ENCODE measurements around the gene ADAMTS17.

ADAMTS17 gene

GRCh38 chr15:99976000-99976399, 365.8 kb downstream of the ADAMTS17 start:
- H3K27me3 ChIP-seq (ENCODE audit: control insufficient read depth, low read length) = no peaks in the 10 kb centered on the region
- no peaks in the 10 kb centered on the region for H3K4me1 ChIP-seq (ENCODE audit: control insufficient read depth, low read length)
- no peaks in the 10 kb centered on the region for H3K36me3 ChIP-seq (ENCODE audit: control insufficient read depth, low read length)
- H3K9me3 ChIP-seq (ENCODE audit: control insufficient read depth, insufficient read depth, low read length) = no peaks in the 10 kb centered on the region
- no peaks in the 10 kb centered on the region for H3K79me2 ChIP-seq (ENCODE audit: control insufficient read depth, low read length)
- H4K20me1 ChIP-seq (ENCODE audit: control insufficient read depth, insufficient read depth, low read depth, low read length) = no peaks in the 10 kb centered on the region
- no peak overlapping the region for H3K27ac ChIP-seq (ENCODE audit: low read depth, low read length)
- no peak overlapping the region for H3K4me2 ChIP-seq (ENCODE audit: low read length)
- H3K9me2 ChIP-seq (replicated peaks; ENCODE audit: control insufficient read depth, low read length) = no peaks in the 10 kb centered on the region
- no peaks in the 10 kb centered on the region for H3F3A ChIP-seq (ENCODE audit: control insufficient read depth, insufficient read depth)
- H3K4me3 ChIP-seq (ENCODE audit: low read length) = no peak overlapping the region
- TF ChIP-seq EZH2phosphoT487 (IDR thresholded peaks at IDR 0.05; ENCODE audit: borderline replicate concordance, low read length) (no peak), CTCF (IDR thresholded peaks at IDR 0.05; ENCODE audit: low read depth, low read length, poor library complexity, severe bottlenecking) (no peak)

GRCh38 chr15:99974246-99974645, 367.5 kb downstream of the ADAMTS17 start:
- H3F3A ChIP-seq (ENCODE audit: control insufficient read depth, insufficient read depth) = no peaks in the 10 kb centered on the region
- H3K4me1 ChIP-seq (ENCODE audit: control insufficient read depth, low read length) = no peaks in the 10 kb centered on the region
- H4K20me1 ChIP-seq (ENCODE audit: control insufficient read depth, insufficient read depth, low read depth, low read length) = no peaks in the 10 kb centered on the region
- H3K9me2 ChIP-seq (replicated peaks; ENCODE audit: control insufficient read depth, low read length) = no peaks in the 10 kb centered on the region
- no peaks in the 10 kb centered on the region for H3K9me3 ChIP-seq (ENCODE audit: control insufficient read depth, insufficient read depth, low read length)
- no peak overlapping the region for H3K4me3 ChIP-seq (ENCODE audit: low read length)
- H3K27me3 ChIP-seq (ENCODE audit: control insufficient read depth, low read length) = no peaks in the 10 kb centered on the region
- H3K4me2 ChIP-seq (ENCODE audit: low read length) = no peak overlapping the region
- no peaks in the 10 kb centered on the region for H3K79me2 ChIP-seq (ENCODE audit: control insufficient read depth, low read length)
- no peak overlapping the region for H3K27ac ChIP-seq (ENCODE audit: low read depth, low read length)
- H3K36me3 ChIP-seq (ENCODE audit: control insufficient read depth, low read length) = no peaks in the 10 kb centered on the region
- TF ChIP-seq EZH2phosphoT487 (IDR thresholded peaks at IDR 0.05; ENCODE audit: borderline replicate concordance, low read length) (no peak), CTCF (IDR thresholded peaks at IDR 0.05; ENCODE audit: low read depth, low read length, poor library complexity, severe bottlenecking) (no peak)

DNA sequence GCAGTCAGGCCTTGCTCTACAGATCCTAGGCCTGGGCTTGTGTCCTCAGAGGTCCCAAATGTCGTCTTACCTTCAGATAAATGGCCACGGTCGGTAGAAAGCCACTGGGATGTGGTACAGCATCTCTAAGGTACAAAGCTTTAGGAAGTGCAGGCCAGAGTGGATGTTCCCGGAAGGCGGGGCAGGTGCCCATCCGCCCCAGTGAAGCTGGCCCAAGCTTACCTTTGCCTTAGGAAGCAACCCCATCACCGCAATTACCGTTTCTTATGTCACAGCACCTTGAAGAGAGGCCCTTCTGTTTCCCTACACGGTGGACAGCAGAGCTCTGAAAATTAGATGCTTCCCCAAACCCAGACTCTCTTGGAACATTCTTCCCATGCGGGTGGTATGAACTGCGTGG, 368.4 kb downstream of the ADAMTS17 start:
- H3K4me1 ChIP-seq (ENCODE audit: control insufficient read depth, low read length) = no peaks in the 10 kb centered on the region
- H3K36me3 ChIP-seq (ENCODE audit: control insufficient read depth, low read length) = no peaks in the 10 kb centered on the region
- no peak for TF ChIP-seq CTCF (IDR thresholded peaks at IDR 0.05; ENCODE audit: low read depth, low read length, poor library complexity, severe bottlenecking)
- no peak for TF ChIP-seq EZH2phosphoT487 (IDR thresholded peaks at IDR 0.05; ENCODE audit: borderline replicate concordance, low read length)

More for the DNA sequence above, 368.4 kb downstream of the ADAMTS17 start:
- Histone ChIP-seq H3K4me3 (ENCODE audit: low read length) (no peak overlapping the region), H3F3A (ENCODE audit: control insufficient read depth, insufficient read depth) (no peaks in the 10 kb centered on the region), H3K27me3 (ENCODE audit: control insufficient read depth, low read length) (no peaks in the 10 kb centered on the region), H3K9me2 (replicated peaks; ENCODE audit: control insufficient read depth, low read length) (no peaks in the 10 kb centered on the region), H3K79me2 (ENCODE audit: control insufficient read depth, low read length) (no peaks in the 10 kb centered on the region), H3K9me3 (ENCODE audit: control insufficient read depth, insufficient read depth, low read length) (no peaks in the 10 kb centered on the region), H4K20me1 (ENCODE audit: control insufficient read depth, insufficient read depth, low read depth, low read length) (no peaks in the 10 kb centered on the region), H3K27ac (ENCODE audit: low read depth, low read length) (no peak overlapping the region), H3K4me2 (ENCODE audit: low read length) (no peak overlapping the region)

All from DOHH2 (cell line).